DMS 273 treated with DMSO at 0.1 percent for 48 hours (cell line): ENCODE measurements around the gene TMEM132D.

ENCODE experiments used
- DNase-seq: peaks from one replicate; lab custom pipeline; 2025; lab: John Stamatoyannopoulos, UW

Gene TMEM132D

DNA sequence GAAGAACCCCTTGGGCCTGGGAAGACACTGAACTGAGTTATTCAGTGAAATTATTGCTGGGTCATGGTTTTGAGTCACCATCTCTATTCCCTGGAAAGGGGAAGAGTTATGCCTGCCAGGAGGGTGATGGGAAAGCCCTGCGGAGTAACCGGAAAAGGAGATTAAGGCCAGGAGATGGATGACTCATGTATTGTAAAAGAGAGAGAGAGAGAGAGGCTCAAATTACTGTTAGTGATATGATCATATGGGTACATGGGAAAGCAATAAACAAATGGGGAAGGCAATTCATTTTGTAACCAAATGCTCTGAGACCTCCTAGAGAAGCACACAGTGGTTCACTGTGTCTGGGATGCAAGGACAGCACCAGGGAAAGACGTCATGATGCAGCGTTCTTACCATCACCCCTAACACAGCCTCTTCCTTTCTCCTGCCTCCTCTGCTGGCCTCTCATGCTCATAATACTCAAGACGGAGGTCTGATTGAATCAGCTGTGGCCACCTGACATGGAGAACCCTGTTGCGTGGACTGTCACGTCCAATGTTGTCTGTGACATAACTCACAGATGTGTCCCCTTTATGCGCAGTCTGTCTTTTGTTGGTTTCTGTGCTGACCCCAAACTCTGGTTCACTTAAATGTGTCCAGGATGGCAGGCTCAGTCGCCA lies 243.7 kb downstream of the TMEM132D start:
- DNase-seq, result no peak

DNA sequence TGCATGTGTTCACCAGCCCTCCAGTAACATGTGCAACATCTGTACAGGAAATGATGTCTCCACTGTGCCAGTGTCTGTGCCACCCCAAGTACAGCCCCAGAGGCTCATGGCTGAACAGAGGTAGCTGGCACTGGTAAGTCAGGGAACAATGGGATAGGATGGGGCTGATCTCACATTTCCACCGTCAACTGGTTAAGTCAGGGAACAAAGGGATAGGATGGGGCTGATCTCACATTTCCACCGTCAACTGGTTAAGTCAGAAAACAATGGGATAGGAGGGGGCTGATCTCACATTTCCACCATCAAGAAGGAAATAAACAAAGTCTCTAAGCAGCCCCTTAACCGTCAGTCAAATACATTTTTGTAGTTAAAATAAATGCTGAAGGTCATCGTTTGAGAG lies 246.6 kb downstream of the TMEM132D start:
- DNase-seq, result no peak

DNA sequence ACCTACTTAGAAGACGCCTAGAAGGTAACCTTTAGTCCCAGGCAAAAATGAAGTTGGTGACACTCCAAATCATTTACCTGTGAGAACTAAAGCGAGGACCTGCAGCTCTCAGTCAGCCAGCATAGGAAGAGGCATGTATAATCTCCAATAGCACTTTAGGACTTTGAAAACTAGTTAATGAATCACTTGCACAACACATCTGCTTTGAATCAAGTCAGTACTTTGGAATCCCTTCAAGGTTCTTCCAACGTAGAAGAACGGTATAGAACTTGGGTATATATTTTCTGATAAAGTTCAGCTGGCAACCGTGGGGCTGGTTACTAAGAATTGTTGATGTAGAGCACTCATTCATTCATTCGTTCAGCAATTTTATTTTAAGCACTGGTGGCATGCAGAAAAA lies 251.9 kb downstream of the TMEM132D start:
- DNase-seq, result no peak

DNA sequence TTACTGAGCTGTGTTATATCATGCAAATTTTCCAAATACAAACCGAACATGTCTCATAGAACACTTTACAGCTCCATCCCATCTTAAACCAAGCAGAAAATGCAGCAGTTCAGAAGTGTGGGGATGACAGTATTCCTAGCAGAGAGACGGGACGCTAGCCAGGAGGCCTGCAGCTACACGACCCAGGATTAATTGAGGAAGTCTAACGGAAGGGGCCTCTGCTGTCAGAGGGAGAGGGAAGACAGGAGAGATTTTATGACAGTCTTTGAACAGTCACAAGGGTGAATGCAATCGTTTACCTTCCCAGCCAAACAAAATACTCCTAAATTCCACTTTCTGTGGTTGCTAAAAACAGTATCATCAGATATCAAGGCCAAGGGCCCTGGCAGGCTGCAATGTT lies 261.9 kb downstream of the TMEM132D start:
- DNase-seq, result no peak

DNA sequence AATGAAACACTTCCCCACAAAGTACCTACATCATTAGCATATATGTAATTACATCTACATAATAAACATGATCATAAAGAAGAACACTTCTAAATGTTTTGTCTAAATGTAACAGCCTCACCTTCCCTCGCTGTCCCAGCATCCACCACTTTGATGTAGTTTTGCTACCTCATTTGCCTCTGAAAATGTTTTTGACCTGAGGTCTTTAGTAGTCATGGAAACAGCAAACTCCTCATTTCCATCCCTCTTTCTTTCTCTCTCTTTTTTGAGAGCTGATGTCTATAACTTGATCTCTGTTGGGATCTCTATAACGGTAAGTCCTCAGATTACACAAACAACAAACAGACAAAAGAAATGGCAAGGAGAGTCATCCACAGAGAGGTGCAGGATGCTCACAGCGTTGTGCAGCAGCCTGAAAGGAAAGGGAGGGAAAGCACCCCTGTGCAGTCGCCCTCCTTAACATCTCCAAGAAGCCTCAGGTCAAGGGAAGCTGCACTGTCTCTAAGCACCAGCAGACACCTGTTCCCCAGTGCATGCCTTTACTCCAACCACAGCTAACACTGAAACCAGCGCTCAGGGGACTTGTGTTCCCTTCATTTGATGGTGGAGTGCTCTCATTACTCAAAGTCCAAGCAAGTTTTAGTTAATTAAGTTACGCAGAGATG lies 268.7 kb downstream of the TMEM132D start:
- no peak for DNase-seq

DNA sequence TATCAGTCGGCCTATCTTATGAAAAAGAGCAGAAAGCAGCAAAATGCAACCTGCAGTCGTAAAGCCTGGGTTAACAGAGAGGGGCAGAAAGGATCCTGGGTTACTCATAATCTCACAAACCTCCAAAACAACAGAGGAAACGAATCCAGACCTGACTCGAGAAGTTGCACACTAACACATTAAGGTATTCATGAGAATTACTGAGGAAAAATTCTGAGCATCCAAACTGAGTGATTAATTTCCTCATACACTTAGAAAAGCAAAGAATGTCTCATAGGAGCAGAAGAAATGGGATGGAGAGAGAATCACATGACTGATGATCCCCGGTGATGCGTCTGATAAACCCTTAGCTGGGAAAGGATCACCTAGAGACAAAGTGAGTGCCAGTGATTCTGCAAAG lies 272.5 kb downstream of the TMEM132D start:
- DNase-seq, result no peak

DNA sequence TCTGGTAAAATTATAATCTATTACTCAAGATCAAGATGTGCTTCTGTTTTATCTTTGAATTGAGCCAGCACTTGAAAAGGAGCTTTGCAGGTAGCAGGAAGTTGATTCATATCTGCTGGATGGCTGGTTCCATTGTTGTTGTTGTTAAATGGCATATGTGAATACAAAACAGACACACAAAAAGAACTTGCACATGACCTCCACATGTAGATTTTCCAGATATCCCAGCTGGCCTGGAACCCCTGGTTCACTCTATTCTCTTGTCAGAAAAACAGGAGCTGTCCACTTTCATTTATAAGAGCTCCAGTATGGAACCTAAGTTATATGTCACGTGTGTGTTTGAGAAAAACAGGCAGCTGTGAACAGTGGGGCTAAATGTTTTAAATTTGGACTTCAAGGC lies 273.9 kb downstream of the TMEM132D start:
- no peak for DNase-seq

DNA sequence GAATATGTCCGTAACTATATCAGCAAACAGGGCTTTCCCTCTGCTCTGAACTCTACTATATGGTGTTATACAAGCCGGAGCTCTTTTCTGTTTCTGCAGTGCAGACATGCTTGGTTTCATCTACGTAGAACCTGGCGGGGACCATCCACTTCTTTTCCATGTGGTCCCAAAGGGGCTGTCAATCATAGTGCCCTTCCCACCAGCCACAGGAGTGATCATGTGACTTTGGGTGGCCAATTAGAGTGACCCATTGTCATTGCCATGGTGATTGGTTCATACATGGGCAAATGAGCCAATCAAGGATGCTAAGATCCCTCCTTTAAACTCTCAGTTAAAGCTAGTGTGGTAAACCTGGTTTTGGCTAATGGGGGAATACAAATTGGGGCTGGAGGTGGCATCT lies 281.3 kb downstream of the TMEM132D start:
- no peak for DNase-seq

DNA sequence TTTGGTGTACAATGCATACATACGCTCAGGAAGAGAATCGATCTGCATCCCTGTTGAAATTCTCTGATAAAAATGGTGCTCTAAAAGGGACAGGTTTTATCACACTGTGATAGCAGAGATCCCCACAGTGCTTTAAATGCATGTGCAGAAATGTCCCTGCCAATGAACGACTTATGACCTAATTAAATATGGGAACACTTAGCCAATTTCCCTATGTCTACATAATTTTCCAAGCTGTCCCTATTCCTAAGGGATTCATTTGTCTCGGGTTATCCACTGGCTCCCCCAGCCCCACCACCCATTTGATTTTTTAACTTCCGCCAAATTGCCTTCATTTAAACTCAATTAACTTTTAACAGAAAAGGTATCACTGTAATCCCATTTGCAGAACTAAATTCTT lies 284.6 kb downstream of the TMEM132D start:
- DNase-seq, result no peak

DNA sequence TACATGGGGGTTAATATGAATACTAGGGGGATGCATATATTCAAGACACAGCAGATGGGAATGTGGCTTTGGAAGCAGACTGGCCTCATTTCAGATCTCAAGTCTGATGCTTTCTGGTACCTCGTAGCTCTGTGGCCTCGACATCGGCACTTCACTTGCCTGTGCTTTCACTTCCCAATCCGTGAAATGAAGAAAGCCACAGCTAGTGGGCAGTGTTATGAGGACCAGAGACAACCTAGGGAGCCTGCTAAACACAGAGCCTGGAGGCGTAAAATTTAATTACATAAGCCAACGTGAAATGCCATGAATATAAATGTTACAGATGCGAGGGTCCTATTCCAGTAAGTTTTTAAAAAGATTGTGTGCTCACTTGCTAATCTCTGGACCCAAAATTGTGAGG lies 286.0 kb downstream of the TMEM132D start:
- no peak for DNase-seq

DNA sequence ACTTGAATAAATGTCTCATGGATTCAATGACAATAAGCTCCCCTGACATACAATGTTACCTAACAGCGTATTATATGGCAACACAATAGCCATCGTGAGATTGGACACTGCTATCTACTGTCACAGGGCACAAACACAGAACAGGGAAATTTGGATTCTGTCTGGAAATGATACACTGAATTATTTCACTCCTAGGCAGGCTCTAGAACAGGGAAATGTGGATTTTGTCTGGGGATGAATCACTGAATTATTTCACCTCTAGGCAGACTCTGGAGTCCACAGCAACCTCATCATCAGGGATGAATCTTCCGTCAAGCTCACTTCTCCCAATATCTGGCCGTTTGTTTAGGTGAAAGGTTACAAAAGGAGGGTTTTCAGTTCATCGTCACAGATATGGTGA lies 288.8 kb downstream of the TMEM132D start:
- DNase-seq, result no peak

DNA sequence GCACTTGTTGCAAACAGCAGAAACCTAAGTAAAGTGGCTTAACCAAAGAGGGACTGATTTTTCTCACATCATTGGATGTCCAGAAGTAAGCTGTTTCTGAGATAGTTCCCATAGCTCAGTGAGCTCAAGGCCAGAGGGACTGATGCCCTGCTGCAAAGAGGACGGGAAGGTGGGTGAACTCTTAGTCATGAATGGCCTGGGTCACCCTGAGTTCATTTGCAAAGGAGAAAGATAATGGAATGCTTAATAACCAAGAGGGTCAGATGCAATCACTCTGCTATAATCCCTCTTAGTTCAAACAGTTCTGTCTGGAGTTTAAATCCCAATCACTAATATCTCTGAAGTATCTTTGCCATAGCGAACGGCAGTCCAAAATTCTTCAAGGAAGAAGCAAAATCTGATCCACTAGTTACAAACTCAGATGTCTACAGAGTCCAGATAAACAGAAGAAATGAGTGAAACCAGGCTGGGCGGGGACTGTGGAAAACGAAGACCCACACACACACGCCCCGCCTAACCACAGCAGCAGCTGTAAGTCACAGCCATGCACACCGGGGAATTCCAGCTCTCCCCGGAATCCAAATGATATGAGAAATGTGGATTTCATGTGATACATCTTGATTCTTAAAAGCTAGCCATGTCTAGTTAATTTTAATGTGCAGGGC lies 289.5 kb downstream of the TMEM132D start:
- DNase-seq, result no peak

DNA sequence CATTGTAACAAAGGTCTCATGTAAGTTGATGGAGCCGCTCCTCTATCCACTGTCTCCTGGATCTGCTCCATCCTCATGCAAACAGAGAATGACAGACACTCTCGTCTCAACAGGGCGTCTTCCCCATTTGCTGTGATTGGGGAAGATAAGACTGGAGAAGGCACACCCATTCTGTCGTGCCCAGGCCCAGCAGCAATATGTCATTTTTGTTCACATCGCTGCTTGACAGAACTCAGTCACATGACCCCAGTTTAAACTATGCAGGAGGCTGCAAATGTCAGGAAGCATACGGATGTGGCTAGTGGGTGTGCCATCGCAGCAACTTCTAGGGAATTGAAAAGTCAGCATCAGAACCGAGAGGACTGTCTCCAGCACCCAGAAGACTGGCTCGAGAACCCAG lies 290.5 kb downstream of the TMEM132D start:
- no peak for DNase-seq

DNA sequence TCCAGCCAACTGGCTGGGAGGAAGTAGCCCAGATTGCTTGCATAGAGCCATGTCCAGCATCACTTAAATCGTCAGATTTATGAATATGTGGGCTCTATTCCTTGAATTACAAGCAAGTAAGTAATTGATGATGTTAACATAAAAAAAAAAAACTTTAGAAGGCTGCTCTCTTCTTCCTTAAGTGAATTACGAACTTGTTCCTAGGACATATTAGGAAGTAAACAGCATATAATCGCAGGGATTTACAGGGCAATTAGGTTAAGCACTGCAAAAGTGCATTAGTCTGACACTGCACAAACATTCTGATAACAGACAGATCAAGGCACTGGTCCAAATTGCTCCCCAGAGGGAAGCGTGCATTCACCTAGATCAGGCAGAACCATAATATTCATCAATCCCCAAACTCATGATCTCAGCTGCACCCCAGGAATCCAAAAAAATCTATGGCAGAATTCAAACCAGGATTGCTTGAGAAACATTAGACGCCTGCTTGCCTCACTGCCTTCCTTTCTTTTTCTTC lies 293.2 kb downstream of the TMEM132D start:
- no peak for DNase-seq

DNA sequence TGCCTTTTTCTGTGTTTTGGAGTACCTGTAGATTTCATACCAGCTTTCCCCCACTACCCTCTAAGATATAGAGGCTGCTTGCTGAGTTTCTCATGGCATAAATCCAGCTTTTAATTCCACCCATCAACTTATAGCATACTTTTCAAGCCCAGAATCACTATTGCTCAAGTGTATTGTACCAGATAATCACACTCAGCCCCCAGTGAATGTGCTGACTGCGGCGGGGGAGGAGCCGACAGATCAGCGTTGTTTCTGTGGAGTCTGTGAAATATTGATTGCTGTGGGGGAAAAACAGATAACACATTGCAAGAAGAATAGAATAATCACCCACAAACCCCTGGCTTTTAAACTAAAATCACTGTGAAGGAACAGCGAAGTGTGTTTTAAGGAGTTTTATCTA lies 296.1 kb downstream of the TMEM132D start:
- no peak for DNase-seq

DNA sequence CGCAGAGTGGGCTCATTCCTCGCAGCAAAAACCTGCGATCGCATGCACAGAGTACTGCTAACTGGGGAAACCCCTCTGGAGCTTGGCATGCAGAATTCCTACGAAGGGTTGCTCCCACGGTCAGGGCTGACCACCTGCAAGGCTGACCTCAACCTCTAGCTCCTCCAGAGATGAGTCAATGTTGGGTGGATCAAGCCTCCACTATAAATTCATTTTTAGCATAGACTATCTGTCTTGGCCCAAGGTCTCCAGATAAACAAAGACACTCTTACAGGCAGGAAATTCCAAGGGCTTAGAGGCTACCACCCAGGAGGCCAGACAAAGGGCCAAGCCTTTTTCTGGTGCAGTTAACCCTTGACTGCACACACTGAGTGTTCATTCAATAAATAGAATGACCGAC lies 296.5 kb downstream of the TMEM132D start:
- DNase-seq, result no peak

DNA sequence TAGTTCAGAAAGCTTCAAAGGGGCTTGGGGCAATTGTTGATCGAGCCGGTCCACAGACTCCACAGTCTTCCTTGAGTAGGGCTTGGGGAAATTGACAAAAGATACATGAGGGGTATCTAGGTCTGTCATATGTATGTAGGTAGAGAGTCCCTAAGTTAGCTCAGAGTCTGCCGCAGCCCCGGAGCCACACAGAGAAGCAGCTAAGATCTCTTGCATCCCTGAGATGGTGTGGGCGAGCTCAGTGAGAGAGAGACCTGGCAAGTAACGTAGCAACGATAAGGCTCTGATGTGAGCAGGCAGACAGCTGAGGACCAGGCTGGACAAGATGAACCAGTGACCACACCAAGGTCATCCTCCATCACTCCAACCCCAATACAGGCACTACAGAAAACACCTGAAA lies 297.6 kb downstream of the TMEM132D start:
- no peak for DNase-seq

DNA sequence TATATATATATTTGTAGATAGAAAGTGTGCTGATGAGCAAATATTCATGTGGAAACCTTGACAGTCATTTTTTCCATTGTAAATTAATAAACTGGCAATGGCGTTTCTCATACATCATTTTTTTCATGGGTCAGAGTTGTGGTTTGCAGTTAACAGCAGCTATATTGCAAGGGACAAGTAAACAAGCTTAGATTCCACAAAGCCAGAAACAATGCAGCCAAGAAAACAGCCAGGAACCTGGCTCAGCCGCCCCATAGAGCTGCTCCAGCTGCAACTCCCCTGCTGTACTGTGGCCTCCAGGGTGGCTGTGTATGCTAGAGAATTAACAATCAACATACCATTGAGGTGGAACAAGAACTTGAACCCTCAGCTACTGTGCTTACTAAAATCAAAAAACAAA lies 298.2 kb downstream of the TMEM132D start:
- DNase-seq, result no peak

DNA sequence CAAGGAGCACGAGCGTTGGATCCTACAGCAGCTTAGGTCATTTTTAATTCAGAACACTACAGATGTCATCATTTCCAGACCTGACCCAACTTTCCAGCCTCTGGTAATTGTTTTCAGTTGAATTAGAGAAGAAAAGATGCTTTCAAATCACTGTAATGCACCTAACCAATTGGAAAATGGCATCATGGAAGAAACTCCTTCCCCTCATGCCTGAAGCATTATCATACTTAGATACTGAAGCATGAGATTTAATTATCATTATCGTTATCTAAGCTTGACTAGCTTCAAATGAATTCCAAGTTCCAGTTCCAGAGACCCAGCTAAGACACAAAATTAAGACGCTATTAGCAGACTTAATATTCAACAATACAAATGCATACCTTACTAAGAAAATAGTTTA lies 299.3 kb downstream of the TMEM132D start:
- DNase-seq, result no peak

DNA sequence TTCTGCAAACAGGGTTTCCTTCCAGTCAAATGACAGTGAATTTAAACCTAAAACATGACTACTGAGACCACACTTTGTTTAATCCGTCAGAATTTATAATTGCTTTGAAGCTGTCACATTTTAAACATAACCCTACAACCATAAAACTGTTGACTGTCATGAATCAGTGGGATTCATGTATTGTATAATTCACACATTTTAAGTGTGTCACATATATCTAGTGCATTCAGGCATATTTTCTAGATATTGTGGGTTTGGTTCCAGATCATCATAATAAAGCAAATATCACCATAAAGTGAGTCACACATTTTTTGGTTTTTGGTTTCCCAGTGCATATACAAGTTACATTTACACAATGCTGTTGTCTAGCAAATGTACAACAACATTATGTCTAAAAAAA lies 304.4 kb downstream of the TMEM132D start:
- no peak for DNase-seq

DNA sequence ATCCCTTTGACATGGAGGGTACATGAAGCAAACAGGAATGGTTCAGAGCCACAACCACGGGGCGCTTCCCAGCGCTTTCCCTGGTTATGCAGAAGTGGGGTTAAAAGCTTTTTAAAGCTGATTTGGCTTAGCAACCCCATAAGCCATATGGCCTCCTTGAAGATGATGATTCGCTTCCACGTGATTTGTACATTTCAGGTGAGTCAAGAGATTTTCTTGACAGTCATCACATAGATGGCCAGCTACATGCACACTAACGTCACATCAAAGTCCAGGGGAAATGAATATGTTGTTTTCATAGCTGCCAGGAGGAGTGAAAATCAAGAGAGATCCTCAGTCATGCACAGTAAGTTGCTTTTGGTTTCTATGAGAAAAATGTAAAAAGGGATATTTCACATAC lies 309.7 kb downstream of the TMEM132D start:
- DNase-seq, result no peak

DNA sequence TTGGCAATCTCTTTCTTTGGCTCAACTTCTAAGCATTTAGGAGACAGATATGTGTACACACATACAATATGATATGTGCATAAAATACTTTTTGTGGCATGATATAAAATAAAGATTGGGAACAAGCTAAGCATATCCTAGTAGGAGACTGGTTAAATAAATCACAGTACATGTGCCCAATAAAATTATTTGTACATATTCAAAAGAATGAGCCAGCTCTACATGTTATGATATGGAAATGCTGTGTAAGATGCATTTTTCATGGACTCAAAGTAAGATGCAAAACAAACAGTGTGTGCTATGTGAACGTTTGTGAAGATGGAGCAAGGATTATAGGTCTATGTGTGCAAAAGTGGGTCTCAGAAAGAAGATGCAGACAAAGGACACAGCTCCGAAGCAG lies 311.4 kb downstream of the TMEM132D start:
- DNase-seq, result no peak

DNA sequence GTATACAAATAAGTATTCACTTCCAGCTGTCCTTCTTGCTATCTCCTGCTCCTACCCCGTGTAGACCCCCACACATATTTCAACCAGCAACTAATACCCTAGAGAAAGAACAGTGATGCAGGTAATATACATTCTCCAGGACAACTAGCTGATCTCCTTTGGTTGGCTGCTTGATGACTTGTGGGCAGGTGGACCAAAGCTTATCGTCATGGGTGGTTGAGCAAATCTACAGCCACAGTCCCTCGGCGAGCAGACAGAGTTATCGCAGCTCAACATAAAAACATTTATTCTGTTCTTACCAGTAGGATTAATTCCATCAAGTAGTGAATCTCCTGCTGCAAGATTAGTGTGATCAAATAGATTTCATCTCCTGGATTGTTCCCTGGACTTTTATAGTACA lies 314.3 kb downstream of the TMEM132D start:
- DNase-seq, result no peak
